ENCODE data around the gene CDC42SE1.

CDC42SE1 gene

GRCh38 chr1:151051356-151052009 lies 7.9 kb downstream of the CDC42SE1 start:
- DNase-seq = no peak

GRCh38 chr1:151050051-151050688 lies 9.3 kb downstream of the CDC42SE1 start:
- DNase-seq = no peak

- no peak for DNase-seq
Measured at GRCh38 chr1:151049458-151049857, 10.0 kb downstream of the CDC42SE1 start.

GRCh38 chr1:151048645-151049032 lies 10.8 kb downstream of the CDC42SE1 start:
- no peak for DNase-seq

GRCh38 chr1:151047925-151048644 lies 11.3 kb downstream of the CDC42SE1 start:
- DNase-seq = peak; percentile 53

- peak; percentile 10 for DNase-seq
Measured at GRCh38 chr1:151047591-151047924, 11.9 kb downstream of the CDC42SE1 start, which contains the start of gene C1orf56. C1orf56 (plus strand) TSS chr1:151047751; CDS start chr1:151047848, 97 bp downstream.

GRCh38 chr1:151043163-151043562 lies 16.3 kb downstream of the CDC42SE1 start:
- no peak for DNase-seq

- DNase-seq = no peak
Measured at GRCh38 chr1:151039521-151039920, 19.9 kb downstream of the CDC42SE1 start.

GRCh38 chr1:151037032-151037431 lies 22.4 kb downstream of the CDC42SE1 start:
- DNase-seq = no peak

GRCh38 chr1:151036356-151036755 lies 23.1 kb downstream of the CDC42SE1 start, which contains the start of gene BNIPL:
BNIPL (plus strand) TSS chr1:151036586; CDS start chr1:151036726, 140 bp downstream.
- DNase-seq = no peak

- DNase-seq = no peak
Measured at GRCh38 chr1:151035167-151035566, 24.3 kb downstream of the CDC42SE1 start.

GRCh38 chr1:151032164-151032563 lies 27.3 kb downstream of the CDC42SE1 start:
- DNase-seq = no peak

GRCh38 chr1:151026460-151026859 lies 33.0 kb downstream of the CDC42SE1 start:
- DNase-seq = no peak

- DNase-seq = peak; percentile 77
Measured at GRCh38 chr1:151024540-151025146, 34.8 kb downstream of the CDC42SE1 start.

GRCh38 chr1:151013518-151013917 lies 45.9 kb downstream of the CDC42SE1 start:
- DNase-seq = no peak

GRCh38 chr1:151012684-151013471 lies 46.5 kb downstream of the CDC42SE1 start:
- DNase-seq = no peak

- DNase-seq = no peak
Measured at GRCh38 chr1:151011154-151011850, 48.1 kb downstream of the CDC42SE1 start.

- DNase-seq = no peak
Measured at GRCh38 chr1:151010346-151010726, 49.1 kb downstream of the CDC42SE1 start.

GRCh38 chr1:151009674-151010345 lies 49.6 kb downstream of the CDC42SE1 start:
- DNase-seq = no peak

- DNase-seq = no peak
Measured at GRCh38 chr1:151009206-151009587, 50.2 kb downstream of the CDC42SE1 start.
